ENCODE data around the gene SIDT1. TPM values are rescaled to one million over a fixed set of nuclear protein-coding genes. Genes with fewer than 3 reads are reported as not detected.
A peak's percentile ranks its signal among the peaks of the same experiment; 100 is the strongest.

Gene SIDT1
- total and polyA plus RNA-seq, 8 donors, result 0.81 to 142 (median 14.5) TPM

DNA sequence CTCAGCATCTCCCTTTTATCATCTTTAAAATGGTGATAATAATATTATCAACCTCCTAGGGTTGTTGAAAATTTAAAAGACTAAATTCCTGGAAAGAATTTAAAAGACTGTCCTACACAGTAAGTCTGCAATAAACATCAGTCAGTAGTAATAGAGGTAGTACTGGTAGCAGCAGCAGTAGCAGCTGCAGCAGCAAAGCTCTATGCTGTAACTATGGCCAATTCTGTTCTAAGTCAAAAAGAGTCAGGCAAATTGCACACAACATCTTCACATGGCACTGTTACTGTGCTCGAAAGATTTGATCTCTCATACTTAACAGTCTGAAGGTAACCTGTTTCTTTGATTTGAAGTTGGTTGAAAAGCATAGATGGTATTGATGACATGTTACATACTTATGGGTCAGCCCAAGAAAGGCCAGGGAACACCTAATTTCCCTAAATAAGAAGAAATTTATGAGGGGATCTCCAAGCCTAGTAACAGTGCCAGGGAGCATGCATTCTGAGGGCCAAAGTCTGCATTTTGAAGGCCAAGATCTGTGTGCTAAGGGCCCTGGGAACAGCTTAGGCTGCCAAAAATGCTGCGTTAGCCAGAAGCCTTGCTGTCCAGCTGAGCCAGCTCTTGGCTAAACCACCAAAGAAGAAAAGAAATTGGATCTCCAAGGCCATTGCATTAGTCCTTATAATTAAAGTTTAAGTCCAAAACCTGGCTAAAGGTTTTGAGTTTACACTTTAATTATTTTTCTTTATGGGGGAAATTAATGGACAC lies 68.2 kb downstream of the SIDT1 start:
- no peak overlapping the region for H3K27ac ChIP-seq
- no peaks in the 10 kb centered on the region for H3K27me3 ChIP-seq
- TF ChIP-seq CTCF (IDR thresholded peaks at IDR 0.05) (no peak), EP300 (IDR thresholded peaks at IDR 0.05) (no peak)
- H3K4me1 ChIP-seq, result no peaks in the 10 kb centered on the region
- 67 to 86% (median 77%) methylated on average over 2 of the region's 2 CpGs for WGBS, 5 donors
- DNase-seq, result peak in 1 of 2 donors; percentile 24
- no peak overlapping the region for H3K4me3 ChIP-seq
- peaks cover 0 to 30% (median 5%) of the 10 kb centered on the region in 4 donors for H3K36me3 ChIP-seq
- H3K9me3 ChIP-seq, result no peaks in the 10 kb centered on the region
- intact Hi-C loops (cut with DNase I; ENCODE audit: low total_unique reads), result no loop called here

DNA sequence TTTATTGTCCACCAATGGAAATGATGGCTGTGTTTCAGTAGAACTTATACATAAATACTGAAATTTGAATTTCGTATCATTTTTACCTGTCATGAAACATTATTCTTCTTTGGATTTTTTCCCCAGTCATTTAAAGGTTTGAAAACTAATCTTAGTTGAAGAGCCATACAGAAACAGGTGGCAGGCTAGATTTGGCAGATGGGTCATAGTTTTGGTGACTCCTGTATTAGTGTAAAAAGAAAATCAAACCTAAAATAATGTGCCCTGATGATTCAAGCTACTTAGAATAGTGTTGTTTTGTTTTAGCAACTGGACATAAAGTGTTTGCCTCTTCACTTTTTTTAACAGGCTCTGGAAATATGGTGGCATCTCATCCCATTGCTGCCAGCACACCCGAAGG lies 68.9 kb downstream of the SIDT1 start:
- Histone ChIP-seq H3K36me3 (peaks cover 0 to 30% (median 5%) of the 10 kb centered on the region in 4 donors), H3K4me1 (no peaks in the 10 kb centered on the region), H3K4me3 (no peak overlapping the region), H3K27ac (no peak overlapping the region), H3K27me3 (no peaks in the 10 kb centered on the region), H3K9me3 (no peaks in the 10 kb centered on the region)
- no peak for TF ChIP-seq POLR2AphosphoS5 (IDR thresholded peaks at IDR 0.05)
- TF ChIP-seq POLR2A (IDR thresholded peaks at IDR 0.05), result no peak
- no peak for TF ChIP-seq CTCF (IDR thresholded peaks at IDR 0.05)
- no peak for TF ChIP-seq EP300 (IDR thresholded peaks at IDR 0.05)
- 94 to 98% (median 95%) methylated on average over 2 of the region's 2 CpGs for WGBS, 5 donors
- DNase-seq, result no peak
- intact Hi-C loops (cut with DNase I; ENCODE audit: low total_unique reads), result no loop called here

DNA sequence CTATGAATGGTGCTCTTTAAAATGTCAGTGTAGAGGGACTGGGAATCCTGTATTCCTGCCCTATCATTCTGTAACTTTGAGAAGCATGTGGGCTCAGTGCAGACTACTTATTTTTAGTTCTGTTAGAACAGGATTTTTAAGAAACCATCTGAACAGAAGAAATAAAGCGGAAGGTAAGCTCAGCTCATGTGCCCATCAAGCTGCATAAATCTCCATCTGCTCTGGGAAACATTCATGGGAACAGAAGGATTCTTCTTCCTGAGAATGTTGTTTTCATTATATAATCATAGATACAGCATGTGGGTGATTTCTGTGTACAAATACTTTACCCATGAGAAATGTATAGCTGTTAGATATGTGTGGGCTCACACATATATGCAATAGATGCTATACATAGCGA lies 69.9 kb downstream of the SIDT1 start:
- 96 to 99% (median 97%) methylated on average over 2 of the region's 2 CpGs for WGBS, 5 donors
- Histone ChIP-seq H3K36me3 (peaks cover 0 to 37% (median 5%) of the 10 kb centered on the region in 4 donors), H3K4me3 (no peak overlapping the region), H3K27me3 (no peaks in the 10 kb centered on the region), H3K9me3 (no peaks in the 10 kb centered on the region), H3K27ac (no peak overlapping the region), H3K4me1 (peaks cover 0 to 8% (median 0%) of the 10 kb centered on the region in 4 donors)
- DNase-seq, result no peak
- intact Hi-C loops (cut with DNase I; ENCODE audit: low total_unique reads), result no loop called here
- TF ChIP-seq POLR2A (IDR thresholded peaks at IDR 0.05), result no peak
- TF ChIP-seq POLR2AphosphoS5 (IDR thresholded peaks at IDR 0.05), result no peak
- no peak for TF ChIP-seq CTCF (IDR thresholded peaks at IDR 0.05)
- TF ChIP-seq EP300 (IDR thresholded peaks at IDR 0.05), result no peak

DNA sequence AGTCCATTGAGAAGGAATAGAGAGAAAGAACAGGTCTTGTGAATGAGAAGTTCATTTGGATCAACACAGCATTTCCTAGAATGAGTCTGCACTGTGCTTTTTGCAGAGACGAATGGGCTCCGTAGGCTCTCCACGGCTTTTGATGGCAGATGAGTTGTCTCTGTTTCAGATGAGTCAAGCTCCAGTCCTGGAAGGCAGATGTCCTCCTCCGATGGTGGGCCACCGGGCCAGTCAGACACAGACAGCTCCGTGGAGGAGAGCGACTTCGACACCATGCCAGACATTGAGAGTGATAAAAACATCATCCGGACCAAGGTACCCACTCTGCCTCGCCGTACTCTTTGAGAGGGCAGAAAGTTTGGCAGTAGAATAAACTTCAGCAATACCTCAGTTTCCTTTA lies 70.5 kb downstream of the SIDT1 start:
- Histone ChIP-seq H3K27ac (no peak overlapping the region), H3K36me3 (peaks cover 0 to 40% (median 8%) of the 10 kb centered on the region in 4 donors), H3K4me1 (peaks cover 0 to 8% (median 0%) of the 10 kb centered on the region in 4 donors), H3K27me3 (no peaks in the 10 kb centered on the region), H3K9me3 (no peaks in the 10 kb centered on the region), H3K4me3 (no peak overlapping the region)
- no peak for DNase-seq
- TF ChIP-seq POLR2AphosphoS5 (IDR thresholded peaks at IDR 0.05), result no peak
- TF ChIP-seq POLR2A (IDR thresholded peaks at IDR 0.05), result no peak
- no peak for TF ChIP-seq EP300 (IDR thresholded peaks at IDR 0.05)
- TF ChIP-seq CTCF (IDR thresholded peaks at IDR 0.05), result no peak
- WGBS, 5 donors, result 92 to 96% (median 95%) methylated on average over 11 of the region's 11 CpGs
- intact Hi-C loops (cut with DNase I; ENCODE audit: low total_unique reads), result no loop called here

Measured in stomach (tissue), 9 donors.